Sigmoid colon (tissue), 7 donors: ENCODE results near the gene XPO6. TPM values are rescaled to one million over a fixed set of nuclear protein-coding genes. Genes with fewer than 3 reads are reported as not detected.

Experiments used
- DNase-seq: peaks from one replicate; pipeline ENCODE4 v3.0.0-alpha.2; 2019
- H3K27ac ChIP-seq, 4 donors: fragments of 200-600 bp; sonication (generic); one replicate each; pipeline ENCODE4 v1.5.1; 2016 to 2019; ENCODE audit warnings: mild to moderate bottlenecking in 1 of 4
- H3K27me3 ChIP-seq, 3 donors: fragments of 200-600 bp; sonication (generic); one replicate each; pipeline ENCODE4 v1.5.1; 2019; ENCODE audit warnings: mild to moderate bottlenecking in 1 of 3
- H3K36me3 ChIP-seq, 4 donors: fragments of 200-600 bp; sonication (generic); one replicate each; pipeline ENCODE4 v1.5.1; 2016 to 2019
- H3K4me1 ChIP-seq, 4 donors: fragments of 200-600 bp; sonication (generic); one replicate each; pipeline ENCODE4 v1.5.1; 2017 to 2019
- H3K4me3 ChIP-seq, 4 donors: fragments of 200-600 bp; sonication (generic); one replicate each; pipeline ENCODE4 v1.5.1; 2017 to 2019; ENCODE audit warnings: mild to moderate bottlenecking in 2 of 4, moderate library complexity in 1 of 4
- H3K9me3 ChIP-seq, 4 donors: fragments of 200-600 bp in 3 of 4; sonication (generic) in 3 of 4; one replicate each; pipeline versions ENCODE4 v1.5.1 to v1.6.1; 2013 to 2019
- CTCF ChIP-seq, 4 experiments: fragments of 450-650 bp in 3 of 4; fragments of 200-600 bp in 1 of 4; IDR thresholded peaks; one replicate each; pipeline ENCODE4 v1.5.1; 2016 to 2019; ENCODE audit warnings: antibody characterized with exemption in 4 of 4, mild to moderate bottlenecking in 3 of 4, moderate library complexity in 2 of 4
- EP300 ChIP-seq, 4 donors: sonication (generic); formaldehyde crosslinking; IDR thresholded peaks; one replicate each; pipeline ENCODE4 v1.6.1; 2017; ENCODE audit warnings: antibody characterized with exemption in 4 of 4
- POLR2A ChIP-seq, 2 donors: fragments of 450-650 bp; IDR thresholded peaks; one replicate each; pipeline ENCODE4 v1.6.1; 2016; ENCODE audit warnings: antibody characterized with exemption in 2 of 2, mild to moderate bottlenecking in 2 of 2, moderate library complexity in 2 of 2
- POLR2AphosphoS5 ChIP-seq, 4 donors: sonication (generic); formaldehyde crosslinking; IDR thresholded peaks; one replicate each; pipeline ENCODE4 v1.6.1; 2017; ENCODE audit warnings: antibody characterized with exemption in 4 of 4
- WGBS, 2 donors: extraction: QIAGEN DNeasy Blood & Tissue Kit; methylation state at CpG; one replicate each; pipeline ENCODE4 v1.1.7; 2013; 5-methylcytosine and 5-hydroxymethylcytosine counted together
- intact Hi-C: fragments of 100-400 bp; cut with DNase I; formaldehyde crosslinking; loops from one replicate; pipeline ENCODE4 v1.15.1; 2023
- polyA plus RNA-seq, 3 donors: library from polyadenylated mRNA; stranded (reverse); fragments of 200-250 nt; gene quantifications; one replicate each; pipeline ENCODE4 v1.2.3, GENCODE V29; 2013
- total RNA-seq, 4 donors: library from RNA; depleted of rRNA; stranded (reverse); fragments of >200 nt; gene quantifications; one replicate each; pipeline ENCODE4 v1.1.0, GENCODE V29; 2016
- donor health status: healthy with polysubstance abuse.
- donor health status: Bipolar disorder and iron deficiency.
- donor health status: healthy.

XPO6 gene
- total and polyA plus RNA-seq, 7 donors, result 40.2 to 101 (median 48.9) TPM

GRCh38 chr16:28091656-28092055 lies 120.1 kb downstream of the XPO6 start:
- Histone ChIP-seq H3K4me3 (no peak overlapping the region), H3K27ac (no peak overlapping the region), H3K27me3 (no peaks in the 10 kb centered on the region), H3K4me1 (no peaks in the 10 kb centered on the region), H3K36me3 (peaks cover 0 to 2% (median 0%) of the 10 kb centered on the region in 4 donors), H3K9me3 (no peaks in the 10 kb centered on the region)
- intact Hi-C loops, result no loop called here
- WGBS, 2 donors, result 89 to 90% methylated on average over 12 of the region's 12 CpGs
- DNase-seq, result no peak
- TF ChIP-seq POLR2AphosphoS5 (IDR thresholded peaks at IDR 0.05) (no peak), EP300 (IDR thresholded peaks at IDR 0.05) (no peak), CTCF (IDR thresholded peaks at IDR 0.05) (no peak), POLR2A (IDR thresholded peaks at IDR 0.05) (no peak)

- intact Hi-C loops, result no loop called here
- TF ChIP-seq EP300 (IDR thresholded peaks at IDR 0.05), result no peak
- TF ChIP-seq POLR2AphosphoS5 (IDR thresholded peaks at IDR 0.05), result no peak
- TF ChIP-seq POLR2A (IDR thresholded peaks at IDR 0.05), result no peak
- no peak for TF ChIP-seq CTCF (IDR thresholded peaks at IDR 0.05)
Observed at GRCh38 chr16:28090646-28091377, 121.0 kb downstream of the XPO6 start.

GRCh38 chr16:28089992-28090365 lies 121.8 kb downstream of the XPO6 start:
- H3K4me1 ChIP-seq, result no peaks in the 10 kb centered on the region
- H3K36me3 ChIP-seq, result no peaks in the 10 kb centered on the region
- intact Hi-C loops, result no loop called here
- no peaks in the 10 kb centered on the region for H3K27me3 ChIP-seq
- no peaks in the 10 kb centered on the region for H3K9me3 ChIP-seq
- WGBS, 2 donors, result 86 to 88% methylated on average over 7 of the region's 7 CpGs
- H3K27ac ChIP-seq, result no peak overlapping the region
- no peak for DNase-seq
- no peak overlapping the region for H3K4me3 ChIP-seq
- no peak for TF ChIP-seq POLR2AphosphoS5 (IDR thresholded peaks at IDR 0.05)
- TF ChIP-seq POLR2A (IDR thresholded peaks at IDR 0.05), result no peak
- no peak for TF ChIP-seq EP300 (IDR thresholded peaks at IDR 0.05)
- TF ChIP-seq CTCF (IDR thresholded peaks at IDR 0.05), result no peak

More at GRCh38 chr16:28090646-28091377, 121.0 kb downstream of the XPO6 start:
- no peaks in the 10 kb centered on the region for H3K4me1 ChIP-seq
- H3K9me3 ChIP-seq, result no peaks in the 10 kb centered on the region
- H3K27ac ChIP-seq, result no peak overlapping the region
- H3K27me3 ChIP-seq, result no peaks in the 10 kb centered on the region
- no peak for DNase-seq
- 83 to 88% methylated on average over 19 of the region's 19 CpGs for WGBS, 2 donors
- H3K4me3 ChIP-seq, result no peak overlapping the region
- H3K36me3 ChIP-seq, result no peaks in the 10 kb centered on the region

GRCh38 chr16:28089205-28089991 lies 122.4 kb downstream of the XPO6 start:
- WGBS, 2 donors, result 96 to 98% methylated on average over 3 of the region's 3 CpGs

More at GRCh38 chr16:28089205-28089991, 122.4 kb downstream of the XPO6 start:
- Histone ChIP-seq H3K27ac (no peak overlapping the region), H3K27me3 (no peaks in the 10 kb centered on the region), H3K4me3 (no peak overlapping the region), H3K4me1 (no peaks in the 10 kb centered on the region), H3K9me3 (no peaks in the 10 kb centered on the region), H3K36me3 (no peaks in the 10 kb centered on the region)
- TF ChIP-seq CTCF (IDR thresholded peaks at IDR 0.05) (no peak), POLR2A (IDR thresholded peaks at IDR 0.05) (no peak), EP300 (IDR thresholded peaks at IDR 0.05) (no peak), POLR2AphosphoS5 (IDR thresholded peaks at IDR 0.05) (no peak)
- intact Hi-C loops, result no loop called here
- no peak for DNase-seq
